GM12801 (cell line): ENCODE data around the gene DZANK1.

Source experiments
- CTCF ChIP-seq: IDR thresholded peaks from one replicate; pipeline ENCODE4 v1.5.1; 2011; ENCODE audit warnings: control low read depth; ENCODE audit not compliant: insufficient read length; ENCODE audit errors: extremely low read depth

Gene DZANK1

GRCh38 chr20:18466894-18467730 lies at the start of gene DZANK1, which contains the start of gene POLR3F:
Gene DZANK1 (minus strand): TSS chr20:18467030. CDS start chr20:18465358, 1,672 bp downstream.
Gene POLR3F (plus strand): TSS chr20:18467390. CDS start chr20:18467507, 117 bp downstream.
- TF ChIP-seq CTCF, result no peak

GRCh38 chr20:18515973-18516372 lies 49.1 kb upstream of the DZANK1 start:
- no peak for TF ChIP-seq CTCF

- no peak for TF ChIP-seq CTCF
Observed at GRCh38 chr20:18514127-18514526, 47.3 kb upstream of the DZANK1 start.

- TF ChIP-seq CTCF, result no peak
Observed at GRCh38 chr20:18513208-18513607, 46.4 kb upstream of the DZANK1 start.

- TF ChIP-seq CTCF, result no peak
Observed at GRCh38 chr20:18511571-18511970, 44.7 kb upstream of the DZANK1 start.

GRCh38 chr20:18507218-18508191 lies 40.7 kb upstream of the DZANK1 start, which contains the start of gene SEC23B:
Gene SEC23B (plus strand): TSS chr20:18507940. CDS start chr20:18510836, 2,896 bp downstream.
- no peak for TF ChIP-seq CTCF

- TF ChIP-seq CTCF, result no peak
Observed at GRCh38 chr20:18506744-18507143, 39.9 kb upstream of the DZANK1 start.
